ENCODE measurements around the gene SAMD4A.

DNA sequence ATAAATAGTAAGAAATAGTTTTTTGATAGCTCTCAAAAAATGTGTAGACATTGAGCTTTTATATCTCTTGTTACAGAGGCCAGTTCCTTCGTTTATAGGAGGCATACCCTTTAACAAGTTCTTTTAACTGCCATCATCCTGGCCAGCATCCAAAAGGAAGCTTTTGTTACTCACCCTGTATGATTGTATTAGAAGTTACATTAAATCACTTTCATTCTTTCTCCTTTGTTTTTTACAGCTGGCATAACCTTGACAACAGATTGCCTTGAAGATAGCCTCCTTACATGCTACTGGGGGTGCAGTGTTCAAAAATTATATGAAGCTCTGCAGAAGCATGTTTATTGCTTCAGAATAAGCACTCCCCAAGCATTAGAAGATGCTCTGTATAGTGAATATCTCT, 37.1 kb upstream of the SAMD4A start:
- TF ChIP-seq EP300 (IDR thresholded peaks at IDR 0.05) (no peak), POLR2A (IDR thresholded peaks at IDR 0.05) (no peak)
- TF ChIP-seq, protein P1, sequence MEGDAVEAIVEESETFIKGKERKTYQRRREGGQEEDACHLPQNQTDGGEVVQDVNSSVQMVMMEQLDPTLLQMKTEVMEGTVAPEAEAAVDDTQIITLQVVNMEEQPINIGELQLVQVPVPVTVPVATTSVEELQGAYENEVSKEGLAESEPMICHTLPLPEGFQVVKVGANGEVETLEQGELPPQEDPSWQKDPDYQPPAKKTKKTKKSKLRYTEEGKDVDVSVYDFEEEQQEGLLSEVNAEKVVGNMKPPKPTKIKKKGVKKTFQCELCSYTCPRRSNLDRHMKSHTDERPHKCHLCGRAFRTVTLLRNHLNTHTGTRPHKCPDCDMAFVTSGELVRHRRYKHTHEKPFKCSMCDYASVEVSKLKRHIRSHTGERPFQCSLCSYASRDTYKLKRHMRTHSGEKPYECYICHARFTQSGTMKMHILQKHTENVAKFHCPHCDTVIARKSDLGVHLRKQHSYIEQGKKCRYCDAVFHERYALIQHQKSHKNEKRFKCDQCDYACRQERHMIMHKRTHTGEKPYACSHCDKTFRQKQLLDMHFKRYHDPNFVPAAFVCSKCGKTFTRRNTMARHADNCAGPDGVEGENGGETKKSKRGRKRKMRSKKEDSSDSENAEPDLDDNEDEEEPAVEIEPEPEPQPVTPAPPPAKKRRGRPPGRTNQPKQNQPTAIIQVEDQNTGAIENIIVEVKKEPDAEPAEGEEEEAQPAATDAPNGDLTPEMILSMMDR (IDR thresholded peaks at IDR 0.05) = no peak

Data from tibial nerve (tissue), 4 donors.